Ovary (tissue), 3 donors: ENCODE results near the gene TP53TG5.

Source experiments
- CTCF ChIP-seq, 3 donors: fragments of 450-650 bp in 2 of 3; fragments of 200-600 bp in 1 of 3; IDR thresholded peaks; one replicate each; pipeline versions ENCODE4 v1.5.1 to v1.8.0; 2016 to 2022; ENCODE audit warnings: antibody characterized with exemption in 3 of 3, mild to moderate bottlenecking in 1 of 3
- EP300 ChIP-seq: sonication (generic); formaldehyde crosslinking; IDR thresholded peaks from one replicate; pipeline ENCODE4 v1.6.1; 2017; ENCODE audit warnings: antibody characterized with exemption
- POLR2A ChIP-seq: fragments of 450-650 bp; IDR thresholded peaks from one replicate; pipeline ENCODE4 v1.6.1; 2017; ENCODE audit warnings: antibody characterized with exemption, mild to moderate bottlenecking, moderate library complexity
- donor health status: DM: no; HTN: no; CAD: no.

GRCh38 chr20:45358282-45359068 lies 19.6 kb downstream of the TP53TG5 start:
- TF ChIP-seq POLR2A, result no peak
- TF ChIP-seq CTCF (IDR thresholded peaks at IDR 0.05), result no peak
- TF ChIP-seq EP300, result peak; percentile 79
